GM18526 (cell line): ENCODE data around the gene CEP112.

Experiments
- POLR2A ChIP-seq: IDR thresholded peaks from 3 replicates; pipeline ENCODE4 v1.6.1; 2011; ENCODE audit not compliant: insufficient read length; ENCODE audit errors: extremely low read depth

Gene CEP112

GRCh38 chr17:65618516-65618915 is 573.4 kb downstream of the CEP112 start:
- TF ChIP-seq POLR2A = no peak

GRCh38 chr17:65617496-65617895 is 574.4 kb downstream of the CEP112 start:
- TF ChIP-seq POLR2A = no peak

GRCh38 chr17:65609749-65610148 is 582.2 kb downstream of the CEP112 start:
- no peak for TF ChIP-seq POLR2A

- no peak for TF ChIP-seq POLR2A
These were observed 582.6 kb downstream of the CEP112 start for GRCh38 chr17:65609286-65609685.

GRCh38 chr17:65604070-65604469 is 587.9 kb downstream of the CEP112 start:
- no peak for TF ChIP-seq POLR2A

- no peak for TF ChIP-seq POLR2A
These were observed 590.1 kb downstream of the CEP112 start for GRCh38 chr17:65601881-65602280.

GRCh38 chr17:65601145-65601544 is 590.8 kb downstream of the CEP112 start:
- no peak for TF ChIP-seq POLR2A

GRCh38 chr17:65600518-65600917 is 591.4 kb downstream of the CEP112 start:
- no peak for TF ChIP-seq POLR2A

GRCh38 chr17:65599650-65600049 is 592.3 kb downstream of the CEP112 start:
- TF ChIP-seq POLR2A = no peak

- TF ChIP-seq POLR2A = no peak
These were observed 593.2 kb downstream of the CEP112 start for GRCh38 chr17:65598746-65599145.

GRCh38 chr17:65595071-65595656 is 596.8 kb downstream of the CEP112 start:
- TF ChIP-seq POLR2A = no peak

GRCh38 chr17:65593855-65594845 is 597.8 kb downstream of the CEP112 start:
- TF ChIP-seq POLR2A = no peak

GRCh38 chr17:65593092-65593854 is 598.7 kb downstream of the CEP112 start:
- TF ChIP-seq POLR2A = no peak

- no peak for TF ChIP-seq POLR2A
These were observed 599.6 kb downstream of the CEP112 start for GRCh38 chr17:65592125-65592965.

GRCh38 chr17:65589321-65589720 is 602.6 kb downstream of the CEP112 start:
- TF ChIP-seq POLR2A = no peak

- TF ChIP-seq POLR2A = no peak
These were observed 603.6 kb downstream of the CEP112 start for GRCh38 chr17:65588181-65588808.
